Neuronal stem cell (in vitro differentiated cells): ENCODE results near the gene PPARGC1A.

Source experiments
- DNase-seq: peaks from one replicate; pipeline ENCODE4 v3.0.0-alpha.2; 2013; ENCODE audit warnings: low spot score
- H2AFZ ChIP-seq: one replicate; pipeline ENCODE4 v1.6.1; 2013; ENCODE audit warnings: mild to moderate bottlenecking, low read length, inconsistent platforms
- H2AK5ac ChIP-seq: 2 replicates; pipeline ENCODE4 v1.6.1; 2013; ENCODE audit warnings: low read depth, mild to moderate bottlenecking, inconsistent platforms, low read length, moderate library complexity, mixed read lengths
- H2BK120ac ChIP-seq: 2 replicates; pipeline ENCODE4 v1.6.1; 2013; ENCODE audit warnings: low read depth, mild to moderate bottlenecking, inconsistent platforms, low read length, moderate library complexity, mixed read lengths
- H2BK12ac ChIP-seq: one replicate; pipeline ENCODE4 v1.6.1; 2013; ENCODE audit warnings: low read length, inconsistent platforms
- H2BK15ac ChIP-seq: 2 replicates; pipeline ENCODE4 v1.6.1; 2013; ENCODE audit warnings: mild to moderate bottlenecking, low read length, inconsistent platforms, mixed read lengths
- H2BK5ac ChIP-seq: one replicate; pipeline ENCODE4 v1.6.1; 2013; ENCODE audit warnings: inconsistent platforms, mild to moderate bottlenecking, low read length, moderate library complexity
- H3K14ac ChIP-seq: one replicate; pipeline ENCODE4 v1.6.1; 2013; ENCODE audit warnings: low read length, inconsistent platforms
- H3K18ac ChIP-seq: 2 replicates; pipeline ENCODE4 v1.6.1; 2013; ENCODE audit warnings: low read length, inconsistent platforms
- H3K23ac ChIP-seq: 2 replicates; pipeline ENCODE4 v1.6.1; 2013; ENCODE audit warnings: low read depth, mild to moderate bottlenecking, mixed read lengths, low read length, inconsistent platforms; ENCODE audit not compliant: poor library complexity
- H3K27ac ChIP-seq: replicated peaks from 3 replicates; pipeline ENCODE4 v1.5.1; 2013; ENCODE audit warnings: low read length, inconsistent platforms
- H3K27me3 ChIP-seq, 3 experiments: 2 replicates each; pipeline ENCODE4 v1.6.1; 2013; ENCODE audit warnings: low read length in 3 of 3, mild to moderate bottlenecking in 2 of 3, inconsistent platforms in 1 of 3, low read depth in 1 of 3, mixed read lengths in 1 of 3, moderate library complexity in 1 of 3; ENCODE audit not compliant: control insufficient read depth in 3 of 3, insufficient read depth in 3 of 3
- H3K36me3 ChIP-seq, 2 donors: replicated peaks in 1 of 2; 2 replicates each; pipeline ENCODE4 v1.6.1; 2013; ENCODE audit warnings: low read length in 2 of 2; ENCODE audit not compliant: control insufficient read depth in 2 of 2, insufficient read depth in 2 of 2
- H3K4ac ChIP-seq: 2 replicates; pipeline ENCODE4 v1.6.1; 2013; ENCODE audit warnings: inconsistent platforms, mild to moderate bottlenecking, low read length, moderate library complexity
- H3K4me1 ChIP-seq, 2 donors: 1 replicate in 1 of 2; 2 replicates in 1 of 2; pipeline ENCODE4 v1.6.1; 2013; ENCODE audit warnings: low read length in 2 of 2, low read depth in 1 of 2; ENCODE audit not compliant: control insufficient read depth in 2 of 2, insufficient read depth in 1 of 2
- H3K4me2 ChIP-seq: one replicate; pipeline ENCODE4 v1.6.1; 2013; ENCODE audit warnings: mild to moderate bottlenecking, low read length, inconsistent platforms; ENCODE audit not compliant: insufficient read depth, poor library complexity, severe bottlenecking
- H3K4me3 ChIP-seq, 2 donors: 2 replicates each; pipeline ENCODE4 v1.5.1; 2013; ENCODE audit warnings: low read length in 2 of 2, mild to moderate bottlenecking in 2 of 2, inconsistent platforms in 1 of 2, moderate library complexity in 1 of 2
- H3K79me1 ChIP-seq: one replicate; pipeline ENCODE4 v1.6.1; 2013; ENCODE audit warnings: low read depth, mild to moderate bottlenecking, inconsistent platforms, low read length, moderate library complexity
- H3K9ac ChIP-seq: one replicate; pipeline ENCODE4 v1.6.1; 2013; ENCODE audit warnings: mild to moderate bottlenecking, low read depth, low read length, inconsistent platforms; ENCODE audit not compliant: poor library complexity
- H3K9me3 ChIP-seq, 2 donors: replicated peaks in 1 of 2; 2 replicates each; pipeline versions ENCODE3 to v1.6.1; 2013; ENCODE audit warnings: low read length in 2 of 2, mild to moderate bottlenecking in 2 of 2, inconsistent platforms in 1 of 2, low read depth in 1 of 2, mixed read lengths in 1 of 2, moderate library complexity in 1 of 2; ENCODE audit not compliant: control insufficient read depth in 2 of 2, insufficient read depth in 1 of 2
- H4K8ac ChIP-seq: one replicate; pipeline ENCODE4 v1.6.1; 2013; ENCODE audit warnings: low read depth, mild to moderate bottlenecking, inconsistent platforms, low read length, moderate library complexity
- H4K91ac ChIP-seq: one replicate; pipeline ENCODE4 v1.6.1; 2013; ENCODE audit warnings: low read length, low read depth, mild to moderate bottlenecking, inconsistent platforms; ENCODE audit not compliant: poor library complexity
- WGBS, 2 donors: extraction: QIAGEN DNeasy Blood & Tissue Kit; methylation state at CpG; one replicate each; pipeline ENCODE4 v1.1.7; 2013; ENCODE audit warnings: missing lambda C conversion rate in 2 of 2, mixed read lengths in 1 of 2; ENCODE audit not compliant: insufficient read length in 2 of 2, insufficient replicate concordance in 1 of 2; ENCODE audit errors: extremely low coverage in 2 of 2; 5-methylcytosine and 5-hydroxymethylcytosine counted together

The PPARGC1A gene

GRCh38 chr4:23923141-23923540 is 33.3 kb upstream of the PPARGC1A start:
- H3K4me1 ChIP-seq, result peaks cover 5 to 9% of the 10 kb centered on the region in 2 donors
- H2BK15ac ChIP-seq, result no peak overlapping the region
- no peaks in the 10 kb centered on the region for H3K27me3 ChIP-seq
- H3K4ac ChIP-seq, result no peak overlapping the region
- H3K18ac ChIP-seq, result no peak overlapping the region
- H3K36me3 ChIP-seq, result no peaks in the 10 kb centered on the region
- H3K9ac ChIP-seq, result no peak overlapping the region
- no peak overlapping the region for H3K4me3 ChIP-seq
- H3K79me1 ChIP-seq, result no peaks in the 10 kb centered on the region
- no peak overlapping the region for H2AFZ ChIP-seq
- H2BK12ac ChIP-seq, result no peak overlapping the region
- DNase-seq, result no peak
- no peak overlapping the region for H2AK5ac ChIP-seq
- H3K4me2 ChIP-seq, result no peak overlapping the region
- WGBS, 2 donors, result no CpG with 5 or more reads among the region's 3 CpGs
- H2BK120ac ChIP-seq, result no peak overlapping the region
- H3K9me3 ChIP-seq, result no peaks in the 10 kb centered on the region
- no peak overlapping the region for H4K8ac ChIP-seq
- H3K23ac ChIP-seq, result no peak overlapping the region
- no peak overlapping the region for H3K27ac ChIP-seq
- H4K91ac ChIP-seq, result no peak overlapping the region
- H3K14ac ChIP-seq, result no peak overlapping the region
- no peak overlapping the region for H2BK5ac ChIP-seq

DNA sequence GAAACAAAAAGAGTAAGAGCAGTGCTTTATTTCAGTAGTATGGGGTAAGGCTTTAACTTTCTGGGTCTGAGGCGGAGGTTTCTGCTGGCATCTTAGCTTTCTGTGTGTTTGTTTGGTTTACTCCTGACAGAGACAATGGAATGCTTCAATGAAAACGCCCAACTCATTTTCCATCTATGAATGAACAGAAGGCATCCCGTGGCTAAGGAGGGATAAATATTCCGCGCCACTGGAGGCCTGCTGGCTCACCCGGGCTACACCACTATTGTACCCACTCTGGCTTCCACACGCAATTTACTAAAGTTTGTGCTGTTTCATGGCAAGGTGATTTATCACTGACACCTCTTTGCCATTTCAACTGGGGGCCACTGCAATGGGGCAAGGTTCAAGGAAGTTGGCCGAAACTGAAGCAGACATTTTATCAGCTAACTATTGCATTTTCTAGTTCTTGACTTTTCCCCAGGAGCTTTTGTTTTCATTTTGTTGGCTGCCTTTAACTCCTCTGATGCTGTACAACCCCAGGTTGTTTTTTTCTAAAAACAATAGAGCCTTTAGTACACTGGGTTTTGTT is 32.8 kb upstream of the PPARGC1A start:
- H3K79me1 ChIP-seq, result no peaks in the 10 kb centered on the region
- H2BK120ac ChIP-seq, result no peak overlapping the region
- no CpG with 5 or more reads among the region's 8 CpGs for WGBS, 2 donors
- no peak overlapping the region for H2AK5ac ChIP-seq
- no peak overlapping the region for H4K8ac ChIP-seq
- no peak overlapping the region for H3K27ac ChIP-seq
- H3K23ac ChIP-seq, result no peak overlapping the region
- no peaks in the 10 kb centered on the region for H3K9me3 ChIP-seq
- H3K4ac ChIP-seq, result no peak overlapping the region
- no peak overlapping the region for H3K18ac ChIP-seq
- no peak overlapping the region for H3K4me2 ChIP-seq
- no peak overlapping the region for H4K91ac ChIP-seq
- no peak overlapping the region for H3K9ac ChIP-seq
- H3K27me3 ChIP-seq, result no peaks in the 10 kb centered on the region
- H3K14ac ChIP-seq, result no peak overlapping the region
- no peak overlapping the region for H2BK5ac ChIP-seq
- H2BK15ac ChIP-seq, result no peak overlapping the region
- no peak for DNase-seq
- H2AFZ ChIP-seq, result no peak overlapping the region
- H2BK12ac ChIP-seq, result no peak overlapping the region
- peaks cover 5 to 9% of the 10 kb centered on the region in 2 donors for H3K4me1 ChIP-seq
- H3K4me3 ChIP-seq, result no peak overlapping the region
- H3K36me3 ChIP-seq, result no peaks in the 10 kb centered on the region

DNA sequence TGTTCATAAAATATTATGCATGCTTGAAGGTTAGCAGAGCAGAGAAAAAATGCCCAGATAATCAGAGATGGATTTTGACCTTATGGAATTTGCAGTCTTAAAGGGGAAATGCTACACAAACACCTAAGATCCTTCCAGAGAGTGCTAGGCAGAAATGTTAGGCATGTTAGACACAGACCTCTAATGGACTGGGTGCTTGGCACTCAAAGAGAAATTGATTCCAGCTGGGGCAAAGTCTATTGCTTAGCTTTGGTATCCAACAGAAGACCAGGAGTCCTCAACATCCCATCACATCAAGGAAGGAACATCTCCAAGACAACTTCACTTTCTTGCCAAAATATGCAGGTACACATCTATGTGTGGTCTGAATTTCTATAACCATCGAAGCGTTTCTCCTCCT is 32.2 kb upstream of the PPARGC1A start:
- Histone ChIP-seq H2BK120ac (no peak overlapping the region), H2BK5ac (no peak overlapping the region), H2AFZ (no peak overlapping the region), H3K4ac (no peak overlapping the region), H3K79me1 (no peaks in the 10 kb centered on the region), H2BK15ac (no peak overlapping the region), H4K91ac (no peak overlapping the region), H3K36me3 (no peaks in the 10 kb centered on the region), H3K27ac (no peak overlapping the region), H3K14ac (no peak overlapping the region), H3K4me1 (peaks cover 5 to 9% of the 10 kb centered on the region in 2 donors), H4K8ac (no peak overlapping the region), H3K9ac (no peak overlapping the region), H3K18ac (no peak overlapping the region), H2AK5ac (no peak overlapping the region), H3K9me3 (no peaks in the 10 kb centered on the region), H3K23ac (no peak overlapping the region), H3K4me3 (no peak overlapping the region), H3K4me2 (no peak overlapping the region), H2BK12ac (no peak overlapping the region), H3K27me3 (no peaks in the 10 kb centered on the region)
- WGBS, 2 donors, result no CpG with 5 or more reads among the region's 2 CpGs
- no peak for DNase-seq

DNA sequence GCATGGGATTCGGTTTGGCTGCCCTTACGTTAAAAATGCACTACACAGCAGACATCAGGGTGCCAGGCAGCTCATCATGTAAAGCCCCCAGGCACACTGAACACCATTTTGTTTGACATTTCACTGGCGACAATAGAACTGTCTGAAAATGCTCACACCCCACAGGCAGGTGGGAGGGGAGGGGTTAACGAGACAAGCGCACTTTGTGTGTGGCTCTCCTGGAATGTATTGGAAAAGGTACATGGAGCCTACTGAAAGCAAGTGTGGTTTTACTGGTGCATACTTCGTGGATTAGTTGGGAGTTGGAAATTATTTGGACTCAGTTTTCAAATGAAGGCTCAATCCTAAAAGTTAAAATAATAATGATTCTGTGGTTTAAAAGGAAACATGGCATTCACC is 31.6 kb upstream of the PPARGC1A start:
- Histone ChIP-seq H3K36me3 (no peaks in the 10 kb centered on the region), H4K91ac (no peak overlapping the region), H3K27me3 (no peaks in the 10 kb centered on the region), H2AK5ac (no peak overlapping the region), H2BK5ac (no peak overlapping the region), H3K9me3 (no peaks in the 10 kb centered on the region), H3K4ac (no peak overlapping the region), H2BK120ac (no peak overlapping the region), H3K4me1 (peaks cover 5 to 9% of the 10 kb centered on the region in 2 donors), H2BK15ac (no peak overlapping the region), H3K14ac (no peak overlapping the region), H3K27ac (no peak overlapping the region), H2BK12ac (no peak overlapping the region), H4K8ac (no peak overlapping the region), H3K9ac (no peak overlapping the region), H2AFZ (peak overlapping the region; percentile 46), H3K23ac (no peak overlapping the region), H3K4me2 (no peak overlapping the region), H3K18ac (no peak overlapping the region), H3K4me3 (no peak overlapping the region), H3K79me1 (no peaks in the 10 kb centered on the region)
- no CpG with 5 or more reads among the region's 6 CpGs for WGBS, 2 donors
- no peak for DNase-seq
